Fibroblast of lung (primary cell): ENCODE data around the gene NR5A1.

Experiments
- EZH2 ChIP-seq: IDR thresholded peaks from 2 replicates; pipeline ENCODE4 v1.5.1; 2012; ENCODE audit warnings: low read length, control low read depth, mild to moderate bottlenecking; ENCODE audit errors: missing control alignments
- TF ChIP-seq, protein P1 (sequence below), 2 donors: IDR thresholded peaks in 1 of 2; conservative IDR thresholded peaks in 1 of 2; 1 replicate in 1 of 2; 2 replicates in 1 of 2; pipeline ENCODE4 v1.5.1; 2011 to 2012; ENCODE audit warnings: low read length in 2 of 2, control low read depth in 1 of 2, inconsistent platforms in 1 of 2, low read depth in 1 of 2, mild to moderate bottlenecking in 1 of 2

DNA sequence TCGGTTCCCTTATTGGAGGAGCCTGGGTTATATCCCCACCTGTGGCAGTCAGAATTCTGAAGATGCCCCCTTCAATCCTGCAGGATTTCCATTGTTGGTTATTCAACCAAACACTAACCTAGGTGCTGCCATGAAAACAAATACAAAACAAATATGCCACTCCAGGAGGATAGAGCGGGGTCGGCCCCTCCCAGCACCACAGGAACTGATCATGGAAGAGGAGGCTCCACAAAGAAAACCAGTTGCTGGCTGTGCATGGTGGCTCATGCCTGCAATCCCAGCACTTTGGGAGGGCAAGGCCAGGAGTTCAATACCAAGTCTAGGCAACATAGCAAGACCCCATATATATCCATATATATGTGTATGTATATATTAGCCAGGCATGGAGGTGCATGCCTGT, 70.1 kb downstream of the NR5A1 start:
- TF ChIP-seq, protein P1, sequence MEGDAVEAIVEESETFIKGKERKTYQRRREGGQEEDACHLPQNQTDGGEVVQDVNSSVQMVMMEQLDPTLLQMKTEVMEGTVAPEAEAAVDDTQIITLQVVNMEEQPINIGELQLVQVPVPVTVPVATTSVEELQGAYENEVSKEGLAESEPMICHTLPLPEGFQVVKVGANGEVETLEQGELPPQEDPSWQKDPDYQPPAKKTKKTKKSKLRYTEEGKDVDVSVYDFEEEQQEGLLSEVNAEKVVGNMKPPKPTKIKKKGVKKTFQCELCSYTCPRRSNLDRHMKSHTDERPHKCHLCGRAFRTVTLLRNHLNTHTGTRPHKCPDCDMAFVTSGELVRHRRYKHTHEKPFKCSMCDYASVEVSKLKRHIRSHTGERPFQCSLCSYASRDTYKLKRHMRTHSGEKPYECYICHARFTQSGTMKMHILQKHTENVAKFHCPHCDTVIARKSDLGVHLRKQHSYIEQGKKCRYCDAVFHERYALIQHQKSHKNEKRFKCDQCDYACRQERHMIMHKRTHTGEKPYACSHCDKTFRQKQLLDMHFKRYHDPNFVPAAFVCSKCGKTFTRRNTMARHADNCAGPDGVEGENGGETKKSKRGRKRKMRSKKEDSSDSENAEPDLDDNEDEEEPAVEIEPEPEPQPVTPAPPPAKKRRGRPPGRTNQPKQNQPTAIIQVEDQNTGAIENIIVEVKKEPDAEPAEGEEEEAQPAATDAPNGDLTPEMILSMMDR (conservative IDR thresholded peaks at IDR 0.05 in 1 of 2, IDR thresholded peaks at IDR 0.05 in 1 of 2; ENCODE audit: low read depth in 1 of 2, low read length in 2 of 2): no peak
- TF ChIP-seq EZH2: no peak
